ENCODE measurements around the gene ANO2. TPM values are rescaled to one million over a fixed set of nuclear protein-coding genes. Genes with fewer than 3 reads are reported as not detected.

Gene ANO2
- polyA plus RNA-seq, 2 donors, result 1.3 to 1.4 TPM

GRCh38 chr12:5577211-5577612 lies 367.8 kb downstream of the ANO2 start:
- no peaks in the 10 kb centered on the region for H3K36me3 ChIP-seq (ENCODE audit: control insufficient read depth in 2 of 2, insufficient read depth in 2 of 2, low read length in 1 of 2)
- H3K27ac ChIP-seq (ENCODE audit: low read depth in 2 of 2, low read length in 1 of 2), result no peak overlapping the region
- no peak overlapping the region for H3K4me3 ChIP-seq (ENCODE audit: low read depth in 1 of 2, low read length in 2 of 2)
- no peaks in the 10 kb centered on the region for H3K9me3 ChIP-seq (ENCODE audit: control insufficient read depth in 2 of 2, insufficient read depth in 1 of 2, low read depth in 1 of 2, low read length in 1 of 2)
- peaks cover 0 to 2% of the 10 kb centered on the region in 2 donors for H3K4me1 ChIP-seq (ENCODE audit: control insufficient read depth in 2 of 2, insufficient read depth in 2 of 2, low read length in 1 of 2)
- WGBS, 2 donors, result 40 to 57% methylated on average over 3 of the region's 3 CpGs
- H3K27me3 ChIP-seq (ENCODE audit: control insufficient read depth in 1 of 2, insufficient read depth in 2 of 2, low read length in 2 of 2), result no peaks in the 10 kb centered on the region

GRCh38 chr12:5575987-5576386 lies 369.1 kb downstream of the ANO2 start:
- no peak overlapping the region for H3K4me3 ChIP-seq (ENCODE audit: low read depth in 1 of 2, low read length in 2 of 2)
- WGBS, 2 donors, result 90 to 91% methylated on average over 3 of the region's 3 CpGs
- no peak overlapping the region for H3K27ac ChIP-seq (ENCODE audit: low read depth in 2 of 2, low read length in 1 of 2)
- no peaks in the 10 kb centered on the region for H3K27me3 ChIP-seq (ENCODE audit: control insufficient read depth in 1 of 2, insufficient read depth in 2 of 2, low read length in 2 of 2)
- H3K9me3 ChIP-seq (ENCODE audit: control insufficient read depth in 2 of 2, insufficient read depth in 1 of 2, low read depth in 1 of 2, low read length in 1 of 2), result no peaks in the 10 kb centered on the region
- no peaks in the 10 kb centered on the region for H3K36me3 ChIP-seq (ENCODE audit: control insufficient read depth in 2 of 2, insufficient read depth in 2 of 2, low read length in 1 of 2)
- peaks cover 0 to 2% of the 10 kb centered on the region in 2 donors for H3K4me1 ChIP-seq (ENCODE audit: control insufficient read depth in 2 of 2, insufficient read depth in 2 of 2, low read length in 1 of 2)

GRCh38 chr12:5575232-5575631 lies 369.8 kb downstream of the ANO2 start:
- Histone ChIP-seq H3K4me1 (ENCODE audit: control insufficient read depth in 2 of 2, insufficient read depth in 2 of 2, low read length in 1 of 2) (peaks cover 0 to 2% of the 10 kb centered on the region in 2 donors), H3K9me3 (ENCODE audit: control insufficient read depth in 2 of 2, insufficient read depth in 1 of 2, low read depth in 1 of 2, low read length in 1 of 2) (no peaks in the 10 kb centered on the region), H3K27me3 (ENCODE audit: control insufficient read depth in 1 of 2, insufficient read depth in 2 of 2, low read length in 2 of 2) (no peaks in the 10 kb centered on the region), H3K27ac (ENCODE audit: low read depth in 2 of 2, low read length in 1 of 2) (no peak overlapping the region), H3K36me3 (ENCODE audit: control insufficient read depth in 2 of 2, insufficient read depth in 2 of 2, low read length in 1 of 2) (no peaks in the 10 kb centered on the region), H3K4me3 (ENCODE audit: low read depth in 1 of 2, low read length in 2 of 2) (no peak overlapping the region)
- 71 to 87% methylated on average over 5 of the region's 5 CpGs for WGBS, 2 donors

- H3K4me3 ChIP-seq (ENCODE audit: low read depth in 1 of 2, low read length in 2 of 2), result no peak overlapping the region
- no peaks in the 10 kb centered on the region for H3K36me3 ChIP-seq (ENCODE audit: control insufficient read depth in 2 of 2, insufficient read depth in 2 of 2, low read length in 1 of 2)
- no peaks in the 10 kb centered on the region for H3K9me3 ChIP-seq (ENCODE audit: control insufficient read depth in 2 of 2, insufficient read depth in 1 of 2, low read depth in 1 of 2, low read length in 1 of 2)
- no peak overlapping the region for H3K27ac ChIP-seq (ENCODE audit: low read depth in 2 of 2, low read length in 1 of 2)
- 88 to 91% methylated on average over 5 of the region's 5 CpGs for WGBS, 2 donors
- no peaks in the 10 kb centered on the region for H3K4me1 ChIP-seq (ENCODE audit: control insufficient read depth in 2 of 2, insufficient read depth in 2 of 2, low read length in 1 of 2)
- H3K27me3 ChIP-seq (ENCODE audit: control insufficient read depth in 1 of 2, insufficient read depth in 2 of 2, low read length in 2 of 2), result no peaks in the 10 kb centered on the region
These were observed 371.7 kb downstream of the ANO2 start for GRCh38 chr12:5573390-5573789.

GRCh38 chr12:5571115-5571514 lies 373.9 kb downstream of the ANO2 start:
- Histone ChIP-seq H3K27me3 (ENCODE audit: control insufficient read depth in 1 of 2, insufficient read depth in 2 of 2, low read length in 2 of 2) (no peaks in the 10 kb centered on the region), H3K36me3 (ENCODE audit: control insufficient read depth in 2 of 2, insufficient read depth in 2 of 2, low read length in 1 of 2) (no peaks in the 10 kb centered on the region), H3K4me3 (ENCODE audit: low read depth in 1 of 2, low read length in 2 of 2) (no peak overlapping the region), H3K4me1 (ENCODE audit: control insufficient read depth in 2 of 2, insufficient read depth in 2 of 2, low read length in 1 of 2) (no peaks in the 10 kb centered on the region), H3K27ac (ENCODE audit: low read depth in 2 of 2, low read length in 1 of 2) (no peak overlapping the region), H3K9me3 (ENCODE audit: control insufficient read depth in 2 of 2, insufficient read depth in 1 of 2, low read depth in 1 of 2, low read length in 1 of 2) (no peaks in the 10 kb centered on the region)
- WGBS, 2 donors, result 62 to 79% methylated on average over 13 of the region's 13 CpGs

GRCh38 chr12:5570416-5570815 lies 374.6 kb downstream of the ANO2 start:
- H3K4me1 ChIP-seq (ENCODE audit: control insufficient read depth in 2 of 2, insufficient read depth in 2 of 2, low read length in 1 of 2), result no peaks in the 10 kb centered on the region
- H3K4me3 ChIP-seq (ENCODE audit: low read depth in 1 of 2, low read length in 2 of 2), result no peak overlapping the region
- H3K27ac ChIP-seq (ENCODE audit: low read depth in 2 of 2, low read length in 1 of 2), result no peak overlapping the region
- no peaks in the 10 kb centered on the region for H3K27me3 ChIP-seq (ENCODE audit: control insufficient read depth in 1 of 2, insufficient read depth in 2 of 2, low read length in 2 of 2)
- H3K9me3 ChIP-seq (ENCODE audit: control insufficient read depth in 2 of 2, insufficient read depth in 1 of 2, low read depth in 1 of 2, low read length in 1 of 2), result no peaks in the 10 kb centered on the region
- no peaks in the 10 kb centered on the region for H3K36me3 ChIP-seq (ENCODE audit: control insufficient read depth in 2 of 2, insufficient read depth in 2 of 2, low read length in 1 of 2)
- 17 to 33% methylated on average over 1 of the region's 1 CpG for WGBS, 2 donors

- 73 to 80% methylated on average over 17 of the region's 17 CpGs for WGBS, 2 donors
- no peak overlapping the region for H3K4me3 ChIP-seq (ENCODE audit: low read depth in 1 of 2, low read length in 2 of 2)
- no peak overlapping the region for H3K27ac ChIP-seq (ENCODE audit: low read depth in 2 of 2, low read length in 1 of 2)
- no peaks in the 10 kb centered on the region for H3K4me1 ChIP-seq (ENCODE audit: control insufficient read depth in 2 of 2, insufficient read depth in 2 of 2, low read length in 1 of 2)
- no peaks in the 10 kb centered on the region for H3K27me3 ChIP-seq (ENCODE audit: control insufficient read depth in 1 of 2, insufficient read depth in 2 of 2, low read length in 2 of 2)
- no peaks in the 10 kb centered on the region for H3K36me3 ChIP-seq (ENCODE audit: control insufficient read depth in 2 of 2, insufficient read depth in 2 of 2, low read length in 1 of 2)
- H3K9me3 ChIP-seq (ENCODE audit: control insufficient read depth in 2 of 2, insufficient read depth in 1 of 2, low read depth in 1 of 2, low read length in 1 of 2), result no peaks in the 10 kb centered on the region
These were observed 376.6 kb downstream of the ANO2 start for GRCh38 chr12:5568325-5568981.

- H3K9me3 ChIP-seq (ENCODE audit: control insufficient read depth in 2 of 2, insufficient read depth in 1 of 2, low read depth in 1 of 2, low read length in 1 of 2), result no peaks in the 10 kb centered on the region
- H3K36me3 ChIP-seq (ENCODE audit: control insufficient read depth in 2 of 2, insufficient read depth in 2 of 2, low read length in 1 of 2), result no peaks in the 10 kb centered on the region
- 54 to 56% methylated on average over 14 of the region's 14 CpGs for WGBS, 2 donors
- H3K27ac ChIP-seq (ENCODE audit: low read depth in 2 of 2, low read length in 1 of 2), result no peak overlapping the region
- no peak overlapping the region for H3K4me3 ChIP-seq (ENCODE audit: low read depth in 1 of 2, low read length in 2 of 2)
- no peaks in the 10 kb centered on the region for H3K4me1 ChIP-seq (ENCODE audit: control insufficient read depth in 2 of 2, insufficient read depth in 2 of 2, low read length in 1 of 2)
- no peaks in the 10 kb centered on the region for H3K27me3 ChIP-seq (ENCODE audit: control insufficient read depth in 1 of 2, insufficient read depth in 2 of 2, low read length in 2 of 2)
These were observed 377.9 kb downstream of the ANO2 start for GRCh38 chr12:5567016-5567725.

- WGBS, 2 donors, result 74 to 81% methylated on average over 3 of the region's 3 CpGs
- Histone ChIP-seq H3K9me3 (ENCODE audit: control insufficient read depth in 2 of 2, insufficient read depth in 1 of 2, low read depth in 1 of 2, low read length in 1 of 2) (no peaks in the 10 kb centered on the region), H3K36me3 (ENCODE audit: control insufficient read depth in 2 of 2, insufficient read depth in 2 of 2, low read length in 1 of 2) (no peaks in the 10 kb centered on the region), H3K4me1 (ENCODE audit: control insufficient read depth in 2 of 2, insufficient read depth in 2 of 2, low read length in 1 of 2) (no peaks in the 10 kb centered on the region), H3K27me3 (ENCODE audit: control insufficient read depth in 1 of 2, insufficient read depth in 2 of 2, low read length in 2 of 2) (no peaks in the 10 kb centered on the region), H3K27ac (ENCODE audit: low read depth in 2 of 2, low read length in 1 of 2) (no peak overlapping the region), H3K4me3 (ENCODE audit: low read depth in 1 of 2, low read length in 2 of 2) (no peak overlapping the region)
These were observed 379.0 kb downstream of the ANO2 start for GRCh38 chr12:5565933-5566599.
